ENCODE data around the gene ALPG. TPM values are rescaled to one million over a fixed set of nuclear protein-coding genes. Genes with fewer than 3 reads are reported as not detected.
"Not testable (repeated sequence)": the region's sequence is repeated elsewhere in the genome, so short reads cannot be mapped to it uniquely, and the experiment has no call there.

Gene ALPG
- total and polyA plus RNA-seq, 2 of the 4 experiments (the other 2 are of a cell fraction): not detected

DNA sequence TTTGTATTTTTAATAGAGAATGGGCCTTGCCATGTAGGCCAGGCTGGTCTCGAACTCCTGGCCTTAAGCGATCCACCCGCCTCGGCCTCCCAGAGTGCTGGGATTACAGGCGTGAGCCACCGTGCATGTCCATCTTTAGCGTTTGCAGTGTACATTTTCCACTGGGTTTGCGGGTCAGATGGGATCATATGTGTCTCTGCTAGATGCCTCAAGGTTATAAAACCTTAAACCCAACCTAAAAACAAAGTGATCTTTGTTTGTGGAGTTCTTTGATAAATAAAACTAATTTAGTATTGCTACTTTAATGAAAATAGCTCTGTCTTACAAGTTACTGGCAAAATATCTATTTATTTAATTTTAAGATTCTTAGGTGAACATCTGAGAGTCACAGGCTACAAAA lies 13.1 kb upstream of the ALPG start:
- BruUV-seq (replicated peaks): no TSS peak
- in situ Hi-C loops (cut with MboI; ENCODE audit: low sequenced_read_pairs): no loop called here
- no peak overlapping the region for H2AFZ ChIP-seq (replicated peaks; ENCODE audit: low read length, poor library complexity)

DNA sequence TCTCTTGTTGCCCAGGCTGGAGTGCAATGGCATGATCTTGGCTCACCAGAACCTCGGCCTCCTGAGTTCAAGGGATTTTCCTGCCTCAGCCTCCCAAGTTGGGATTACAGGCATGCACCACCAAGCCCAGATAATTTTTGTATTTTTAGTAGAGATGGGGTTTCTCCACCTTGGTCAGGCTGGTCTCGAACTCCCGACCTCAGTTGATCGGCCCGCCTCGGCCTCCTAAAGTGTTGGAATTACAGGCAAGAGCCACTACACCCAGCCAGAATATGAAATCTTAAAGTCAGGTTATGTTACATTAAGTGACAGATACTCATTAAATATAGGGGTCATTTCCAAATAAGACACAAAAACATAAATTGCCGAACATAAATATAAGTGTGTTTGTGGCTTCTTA lies 12.2 kb upstream of the ALPG start:
- H3K79me1 ChIP-seq (ENCODE audit: low read depth in 1 of 2, low read length in 2 of 2); BruUV-seq (replicated peaks); H3K9me3 ChIP-seq (ENCODE audit: control insufficient read depth, insufficient read depth, low read length); H3K4me3 ChIP-seq (ENCODE audit: insufficient read depth, low read depth, low read length); H2BK20ac ChIP-seq (ENCODE audit: low read depth, low read length); H2AK9ac ChIP-seq (replicated peaks; ENCODE audit: low read depth, low read length, poor library complexity); H3K4me1 ChIP-seq (ENCODE audit: control insufficient read depth, insufficient read depth, low read length); H3K27ac ChIP-seq (ENCODE audit: insufficient read depth, low read length); H2BK15ac ChIP-seq (ENCODE audit: low read depth, low read length); H3K4me2 ChIP-seq (ENCODE audit: low read depth, low read length); POLR2A ChIA-PET (ENCODE audit: unreplicated experiment); H3K56ac ChIP-seq (ENCODE audit: extremely low read depth, insufficient read depth, low read length); H2AFZ ChIP-seq (replicated peaks; ENCODE audit: low read length, poor library complexity); DNase-seq; H4K8ac ChIP-seq (ENCODE audit: low read depth in 2 of 2, low read length in 2 of 2); H4K20me1 ChIP-seq (ENCODE audit: insufficient read depth, low read length); H3K9ac ChIP-seq (ENCODE audit: low read depth, low read length); H3K9me1 ChIP-seq (ENCODE audit: insufficient read depth, low read length); H4K5ac ChIP-seq (ENCODE audit: low read depth, low read length); H3K23ac ChIP-seq (ENCODE audit: low read depth, low read length); H3K36me3 ChIP-seq (ENCODE audit: control insufficient read depth, insufficient read depth, low read length); H2BK5ac ChIP-seq (ENCODE audit: low read depth, low read length, poor library complexity, severe bottlenecking); in situ Hi-C loops (cut with MboI; ENCODE audit: low sequenced_read_pairs); H3K18ac ChIP-seq (ENCODE audit: low read depth, low read length); H2BK120ac ChIP-seq (ENCODE audit: low read depth, low read length); H2AK5ac ChIP-seq (ENCODE audit: low read depth, low read length); H3K14ac ChIP-seq (replicated peaks; ENCODE audit: low read depth, low read length); H3K4ac ChIP-seq (ENCODE audit: low read depth, low read length); H4K91ac ChIP-seq (ENCODE audit: insufficient read depth, low read depth, low read length); ATAC-seq (ENCODE audit: low read depth); intact Hi-C loops (cut with micrococcal nuclease); dilution Hi-C loops (cut with HindIII; ENCODE audit: low sequenced_read_pairs, unreplicated experiment): not testable (repeated sequence)
- H3K27me3 ChIP-seq (ENCODE audit: control insufficient read depth, insufficient read depth, low read length): peaks cover 27% of the 10 kb centered on the region
- CTCF ChIA-PET: interaction anchor here (0.7 kb wide), 1 partner anchor 9 kb away, joined by 5 read pairs; no protein-coding TSS in a partner anchor
- no CpG with 5 or more reads among the region's 7 CpGs for WGBS, 2 experiments (ENCODE audit: extremely low coverage in 2 of 2, insufficient read length in 1 of 2)

More for the DNA sequence above, 13.1 kb upstream of the ALPG start:
- no peaks in the 10 kb centered on the region for H3K79me1 ChIP-seq (ENCODE audit: low read depth in 1 of 2, low read length in 2 of 2)
- no peak for ATAC-seq (ENCODE audit: low read depth)
- CTCF ChIA-PET: interaction anchor here (0.7 kb wide), 1 partner anchor 8 kb away, joined by 5 read pairs; no protein-coding TSS in a partner anchor
- dilution Hi-C loops (cut with HindIII; ENCODE audit: low sequenced_read_pairs, unreplicated experiment) (no loop called here), intact Hi-C loops (cut with micrococcal nuclease) (no loop called here)
- H3K4me2 ChIP-seq (ENCODE audit: low read depth, low read length): no peak overlapping the region
- H3K14ac ChIP-seq (replicated peaks; ENCODE audit: low read depth, low read length): no peak overlapping the region
- H2BK20ac ChIP-seq (ENCODE audit: low read depth, low read length): no peak overlapping the region
- WGBS, 2 experiments (ENCODE audit: extremely low coverage in 2 of 2, insufficient read length in 1 of 2): 74% methylated on average over 4 of the region's 8 CpGs; no CpG with 5 or more reads in 1 of the 2 experiments
- no peak overlapping the region for H3K9ac ChIP-seq (ENCODE audit: low read depth, low read length)
- no peak overlapping the region for H3K4ac ChIP-seq (ENCODE audit: low read depth, low read length)
- H2BK5ac ChIP-seq (ENCODE audit: low read depth, low read length, poor library complexity, severe bottlenecking): no peak overlapping the region
- no peaks in the 10 kb centered on the region for H4K20me1 ChIP-seq (ENCODE audit: insufficient read depth, low read length)
- no peak overlapping the region for H2AK9ac ChIP-seq (replicated peaks; ENCODE audit: low read depth, low read length, poor library complexity)
- H3K9me1 ChIP-seq (ENCODE audit: insufficient read depth, low read length): no peaks in the 10 kb centered on the region
- no peak overlapping the region for H2AK5ac ChIP-seq (ENCODE audit: low read depth, low read length)
- no peak overlapping the region for H4K8ac ChIP-seq (ENCODE audit: low read depth in 2 of 2, low read length in 2 of 2)
- DNase-seq: no peak
- H3K23ac ChIP-seq (ENCODE audit: low read depth, low read length): no peak overlapping the region
- H3K18ac ChIP-seq (ENCODE audit: low read depth, low read length): no peak overlapping the region
- H3K27me3 ChIP-seq (ENCODE audit: control insufficient read depth, insufficient read depth, low read length): peaks cover 32% of the 10 kb centered on the region
- H3K9me3 ChIP-seq (ENCODE audit: control insufficient read depth, insufficient read depth, low read length): no peaks in the 10 kb centered on the region
- no peak overlapping the region for H3K27ac ChIP-seq (ENCODE audit: insufficient read depth, low read length)
- H2BK120ac ChIP-seq (ENCODE audit: low read depth, low read length): no peak overlapping the region
- POLR2A ChIA-PET (ENCODE audit: unreplicated experiment): no interaction called here
- no peak overlapping the region for H3K56ac ChIP-seq (ENCODE audit: extremely low read depth, insufficient read depth, low read length)
- H3K4me1 ChIP-seq (ENCODE audit: control insufficient read depth, insufficient read depth, low read length): no peaks in the 10 kb centered on the region
- H3K4me3 ChIP-seq (ENCODE audit: insufficient read depth, low read depth, low read length): no peak overlapping the region
- TF ChIP-seq MAFK (IDR thresholded peaks at IDR 0.05; ENCODE audit: low read depth, low read length) (no peak), NFE2L2 (IDR thresholded peaks at IDR 0.05; ENCODE audit: low read depth, low read length) (no peak), CEBPB (IDR thresholded peaks at IDR 0.05; ENCODE audit: low read depth, low read length) (no peak), FOS (IDR thresholded peaks at IDR 0.05; ENCODE audit: low read depth, low read length) (no peak)
- TF ChIP-seq, protein P1, sequence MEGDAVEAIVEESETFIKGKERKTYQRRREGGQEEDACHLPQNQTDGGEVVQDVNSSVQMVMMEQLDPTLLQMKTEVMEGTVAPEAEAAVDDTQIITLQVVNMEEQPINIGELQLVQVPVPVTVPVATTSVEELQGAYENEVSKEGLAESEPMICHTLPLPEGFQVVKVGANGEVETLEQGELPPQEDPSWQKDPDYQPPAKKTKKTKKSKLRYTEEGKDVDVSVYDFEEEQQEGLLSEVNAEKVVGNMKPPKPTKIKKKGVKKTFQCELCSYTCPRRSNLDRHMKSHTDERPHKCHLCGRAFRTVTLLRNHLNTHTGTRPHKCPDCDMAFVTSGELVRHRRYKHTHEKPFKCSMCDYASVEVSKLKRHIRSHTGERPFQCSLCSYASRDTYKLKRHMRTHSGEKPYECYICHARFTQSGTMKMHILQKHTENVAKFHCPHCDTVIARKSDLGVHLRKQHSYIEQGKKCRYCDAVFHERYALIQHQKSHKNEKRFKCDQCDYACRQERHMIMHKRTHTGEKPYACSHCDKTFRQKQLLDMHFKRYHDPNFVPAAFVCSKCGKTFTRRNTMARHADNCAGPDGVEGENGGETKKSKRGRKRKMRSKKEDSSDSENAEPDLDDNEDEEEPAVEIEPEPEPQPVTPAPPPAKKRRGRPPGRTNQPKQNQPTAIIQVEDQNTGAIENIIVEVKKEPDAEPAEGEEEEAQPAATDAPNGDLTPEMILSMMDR (conservative IDR thresholded peaks at IDR 0.05; ENCODE audit: low read depth, low read length): no peak
- no peak overlapping the region for H4K5ac ChIP-seq (ENCODE audit: low read depth, low read length)
- H4K91ac ChIP-seq (ENCODE audit: insufficient read depth, low read depth, low read length): no peak overlapping the region
- H3K36me3 ChIP-seq (ENCODE audit: control insufficient read depth, insufficient read depth, low read length): no peaks in the 10 kb centered on the region
- no peak overlapping the region for H2BK15ac ChIP-seq (ENCODE audit: low read depth, low read length)
